ENCODE data around the gene AMELY.
A peak's percentile ranks its signal among the peaks of the same experiment; 100 is the strongest.
"Not testable (repeated sequence)": the region's sequence is repeated elsewhere in the genome, so short reads cannot be mapped to it uniquely, and the experiment has no call there.

AMELY gene

GRCh38 chrY:6909118-6909521 lies 2.4 kb downstream of the AMELY start:
- DNase-seq (ENCODE audit: low read depth), result peak; percentile 56
- TF ChIP-seq CTCF (IDR thresholded peaks at IDR 0.05; ENCODE audit: control insufficient read depth, extremely low read depth, insufficient read depth), result no peak

GRCh38 chrY:6908021-6908420 lies 3.5 kb downstream of the AMELY start:
- H3K4me3 ChIP-seq (ENCODE audit: low read depth, low read length); DNase-seq (ENCODE audit: low read depth): not testable (repeated sequence)

More at GRCh38 chrY:6909118-6909521, 2.4 kb downstream of the AMELY start:
- H3K4me3 ChIP-seq (ENCODE audit: low read depth, low read length), result peak overlapping the region; percentile 72

GRCh38 chrY:6907591-6907990 lies 4.0 kb downstream of the AMELY start:
- no peak for TF ChIP-seq CTCF (IDR thresholded peaks at IDR 0.05; ENCODE audit: control insufficient read depth, extremely low read depth, insufficient read depth)
- H3K4me3 ChIP-seq (ENCODE audit: low read depth, low read length), result no peak overlapping the region
- no peak for DNase-seq (ENCODE audit: low read depth)

- not testable (repeated sequence) for DNase-seq (ENCODE audit: low read depth); H3K4me3 ChIP-seq (ENCODE audit: low read depth, low read length)
Measured at GRCh38 chrY:6902116-6902515, 9.4 kb downstream of the AMELY start.

- H3K4me3 ChIP-seq (ENCODE audit: low read depth, low read length), result no peak overlapping the region
- no peak for TF ChIP-seq CTCF (IDR thresholded peaks at IDR 0.05; ENCODE audit: control insufficient read depth, extremely low read depth, insufficient read depth)
- DNase-seq (ENCODE audit: low read depth), result no peak
Measured at GRCh38 chrY:6895236-6895635, 16.3 kb downstream of the AMELY start.

GRCh38 chrY:6894496-6894895 lies 17.1 kb downstream of the AMELY start:
- H3K4me3 ChIP-seq (ENCODE audit: low read depth, low read length), result no peak overlapping the region
- no peak for DNase-seq (ENCODE audit: low read depth)
- TF ChIP-seq CTCF (IDR thresholded peaks at IDR 0.05; ENCODE audit: control insufficient read depth, extremely low read depth, insufficient read depth), result no peak

GRCh38 chrY:6849384-6849783 lies 62.2 kb downstream of the AMELY start:
- H3K4me3 ChIP-seq (ENCODE audit: low read depth, low read length), result no peak overlapping the region
- peak; percentile 28 for DNase-seq (ENCODE audit: low read depth)
- no peak for TF ChIP-seq CTCF (IDR thresholded peaks at IDR 0.05; ENCODE audit: control insufficient read depth, extremely low read depth, insufficient read depth)

- not testable (repeated sequence) for DNase-seq (ENCODE audit: low read depth); H3K4me3 ChIP-seq (ENCODE audit: low read depth, low read length)
Measured at GRCh38 chrY:6842650-6843049, 68.9 kb downstream of the AMELY start.
